ENCODE measurements around the gene RPL18A. TPM values are rescaled to one million over a fixed set of nuclear protein-coding genes. Genes with fewer than 3 reads are reported as not detected.

The RPL18A gene
- total RNA-seq, 1 experiment from 2014 or later: 1,852 TPM

DNA sequence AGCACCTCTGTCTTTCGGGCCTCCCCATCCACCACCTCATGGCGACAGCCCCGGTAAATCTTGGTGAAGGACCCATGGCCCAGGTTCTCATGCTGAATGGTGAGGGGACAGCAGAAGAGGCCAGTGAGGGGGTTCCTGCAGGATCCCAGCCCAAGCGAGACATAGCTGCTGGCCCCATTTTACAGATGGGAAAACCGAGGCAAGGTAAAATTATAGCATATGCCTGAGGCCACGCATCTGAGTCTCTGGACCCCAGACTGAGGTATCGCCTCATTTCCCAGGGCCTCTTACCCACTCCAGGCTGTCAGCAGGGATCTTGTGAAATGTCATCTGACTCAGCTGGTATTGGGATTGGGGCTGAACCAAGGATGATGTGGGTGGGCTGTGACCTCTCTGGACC, 21.7 kb upstream of the RPL18A start:
- POLR2A ChIA-PET (ENCODE audit: low non-redundant PET): no interaction called here
- TF ChIP-seq, protein P1, sequence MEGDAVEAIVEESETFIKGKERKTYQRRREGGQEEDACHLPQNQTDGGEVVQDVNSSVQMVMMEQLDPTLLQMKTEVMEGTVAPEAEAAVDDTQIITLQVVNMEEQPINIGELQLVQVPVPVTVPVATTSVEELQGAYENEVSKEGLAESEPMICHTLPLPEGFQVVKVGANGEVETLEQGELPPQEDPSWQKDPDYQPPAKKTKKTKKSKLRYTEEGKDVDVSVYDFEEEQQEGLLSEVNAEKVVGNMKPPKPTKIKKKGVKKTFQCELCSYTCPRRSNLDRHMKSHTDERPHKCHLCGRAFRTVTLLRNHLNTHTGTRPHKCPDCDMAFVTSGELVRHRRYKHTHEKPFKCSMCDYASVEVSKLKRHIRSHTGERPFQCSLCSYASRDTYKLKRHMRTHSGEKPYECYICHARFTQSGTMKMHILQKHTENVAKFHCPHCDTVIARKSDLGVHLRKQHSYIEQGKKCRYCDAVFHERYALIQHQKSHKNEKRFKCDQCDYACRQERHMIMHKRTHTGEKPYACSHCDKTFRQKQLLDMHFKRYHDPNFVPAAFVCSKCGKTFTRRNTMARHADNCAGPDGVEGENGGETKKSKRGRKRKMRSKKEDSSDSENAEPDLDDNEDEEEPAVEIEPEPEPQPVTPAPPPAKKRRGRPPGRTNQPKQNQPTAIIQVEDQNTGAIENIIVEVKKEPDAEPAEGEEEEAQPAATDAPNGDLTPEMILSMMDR (conservative IDR thresholded peaks at IDR 0.05; ENCODE audit: low read depth, low read length): no peak
- TF ChIP-seq EZH2 (IDR thresholded peaks at IDR 0.05; ENCODE audit: borderline replicate concordance, low read depth, low read length, poor library complexity, severe bottlenecking): no peak

DNA sequence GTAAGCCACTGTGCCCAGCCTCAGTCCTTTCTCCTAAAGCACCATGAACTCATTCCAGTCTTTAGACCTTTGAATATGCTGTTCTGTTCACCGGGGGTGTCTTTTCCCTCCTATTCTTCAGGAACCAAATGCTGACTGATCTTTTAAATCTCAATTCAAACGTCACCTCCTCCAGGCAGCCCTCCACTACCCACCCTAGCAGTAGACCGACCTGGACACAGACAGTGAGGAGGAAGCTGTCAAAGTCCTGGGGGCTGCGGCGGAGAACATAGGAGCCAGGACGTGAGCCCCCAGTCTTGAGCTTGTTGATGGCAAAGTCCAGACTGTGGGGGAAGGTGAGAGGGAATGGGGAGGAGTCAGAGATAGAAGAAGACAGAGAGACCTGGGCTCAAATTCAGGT, 19.7 kb upstream of the RPL18A start:
- H3K27ac ChIP-seq (ENCODE audit: low read depth, low read length, poor library complexity, severe bottlenecking): no peak overlapping the region
- no TSS peak for BruUV-seq (replicated peaks)
- no peak for DNase-seq (ENCODE audit: low spot score)
- no peaks in the 10 kb centered on the region for H3K36me3 ChIP-seq (ENCODE audit: insufficient read depth, low read length, poor library complexity, severe bottlenecking)
- CTCF ChIA-PET: no interaction called here
- peaks cover 16% of the 10 kb centered on the region for H3K4me1 ChIP-seq (ENCODE audit: insufficient read depth, low read length, poor library complexity, severe bottlenecking)
- no peaks in the 10 kb centered on the region for H3K27me3 ChIP-seq (replicated peaks; ENCODE audit: insufficient read depth, low read depth, low read length, poor library complexity)
- no peak for TF ChIP-seq EZH2 (IDR thresholded peaks at IDR 0.05; ENCODE audit: borderline replicate concordance, low read depth, low read length, poor library complexity, severe bottlenecking)
- TF ChIP-seq, protein P1 (conservative IDR thresholded peaks at IDR 0.05; ENCODE audit: low read depth, low read length): no peak
- POLR2A ChIA-PET (ENCODE audit: low non-redundant PET): no interaction called here
- intact Hi-C loops (cut with micrococcal nuclease; ENCODE audit: unreplicated experiment): no loop called here
- no peaks in the 10 kb centered on the region for H3K9me3 ChIP-seq (ENCODE audit: low read depth, low read length, poor library complexity, severe bottlenecking)
- H3K4me3 ChIP-seq (ENCODE audit: low read depth, low read length, poor library complexity, severe bottlenecking): no peak overlapping the region

More for the DNA sequence above, 21.7 kb upstream of the RPL18A start:
- intact Hi-C loops (cut with micrococcal nuclease; ENCODE audit: unreplicated experiment): no loop called here
- peaks cover 16% of the 10 kb centered on the region for H3K4me1 ChIP-seq (ENCODE audit: insufficient read depth, low read length, poor library complexity, severe bottlenecking)
- H3K4me3 ChIP-seq (ENCODE audit: low read depth, low read length, poor library complexity, severe bottlenecking): no peak overlapping the region
- H3K9me3 ChIP-seq (ENCODE audit: low read depth, low read length, poor library complexity, severe bottlenecking): no peaks in the 10 kb centered on the region
- CTCF ChIA-PET: no interaction called here
- DNase-seq (ENCODE audit: low spot score): no peak
- H3K27me3 ChIP-seq (replicated peaks; ENCODE audit: insufficient read depth, low read depth, low read length, poor library complexity): no peaks in the 10 kb centered on the region
- H3K36me3 ChIP-seq (ENCODE audit: insufficient read depth, low read length, poor library complexity, severe bottlenecking): no peaks in the 10 kb centered on the region
- H3K27ac ChIP-seq (ENCODE audit: low read depth, low read length, poor library complexity, severe bottlenecking): no peak overlapping the region
- no TSS peak for BruUV-seq (replicated peaks)

DNA sequence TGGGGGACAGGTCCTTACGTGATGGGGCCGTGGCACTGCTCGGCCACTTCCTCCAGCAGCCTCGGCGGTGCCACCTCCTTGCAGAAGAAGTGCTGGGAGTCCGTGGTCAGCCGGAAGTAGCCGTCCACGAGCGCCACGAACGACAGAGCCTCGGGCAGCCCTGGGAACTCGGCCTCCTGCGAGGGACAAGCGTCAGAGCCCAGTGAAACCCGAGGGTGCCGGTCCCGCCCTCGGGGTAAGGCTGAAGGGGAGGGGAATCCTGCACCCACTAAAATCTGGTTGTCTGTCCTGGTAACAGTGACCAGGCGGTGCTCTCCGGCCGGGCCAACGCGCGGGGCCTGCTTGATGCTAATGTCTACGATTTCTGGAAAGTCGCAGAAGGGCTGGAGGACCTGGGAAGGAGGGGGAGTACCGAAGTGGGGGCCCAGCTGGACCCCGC, 18.3 kb upstream of the RPL18A start:
- Histone ChIP-seq H3K9me3 (ENCODE audit: low read depth, low read length, poor library complexity, severe bottlenecking) (no peaks in the 10 kb centered on the region), H3K36me3 (ENCODE audit: insufficient read depth, low read length, poor library complexity, severe bottlenecking) (no peaks in the 10 kb centered on the region), H3K27ac (ENCODE audit: low read depth, low read length, poor library complexity, severe bottlenecking) (no peak overlapping the region), H3K4me3 (ENCODE audit: low read depth, low read length, poor library complexity, severe bottlenecking) (peak overlapping the region; percentile 47), H3K4me1 (ENCODE audit: insufficient read depth, low read length, poor library complexity, severe bottlenecking) (peaks cover 16% of the 10 kb centered on the region), H3K27me3 (replicated peaks; ENCODE audit: insufficient read depth, low read depth, low read length, poor library complexity) (no peaks in the 10 kb centered on the region)
- TF ChIP-seq, protein P1 (conservative IDR thresholded peaks at IDR 0.05; ENCODE audit: low read depth, low read length): no peak
- no peak for TF ChIP-seq EZH2 (IDR thresholded peaks at IDR 0.05; ENCODE audit: borderline replicate concordance, low read depth, low read length, poor library complexity, severe bottlenecking)
- no TSS peak for BruUV-seq (replicated peaks)
- DNase-seq (ENCODE audit: low spot score): no peak
- POLR2A ChIA-PET (ENCODE audit: low non-redundant PET): no interaction called here
- CTCF ChIA-PET: interaction anchor here (1.0 kb wide), 1 partner anchor 18 kb away, joined by 16 read pairs; the partner anchor contains the start of gene RPL18A
- intact Hi-C loops (cut with micrococcal nuclease; ENCODE audit: unreplicated experiment): no loop called here
